Heart right ventricle (tissue), 16 donors: ENCODE results near the gene NMT2. TPM values are rescaled to one million over a fixed set of nuclear protein-coding genes. Genes with fewer than 3 reads are reported as not detected.
A peak's percentile ranks its signal among the peaks of the same experiment; 100 is the strongest.
"Not testable (repeated sequence)": the region's sequence is repeated elsewhere in the genome, so short reads cannot be mapped to it uniquely, and the experiment has no call there.

Experiments used
- ATAC-seq, 8 donors: fragments of 200-7000 bp; cut with Tn5 transposase; one replicate each; pipeline ENCODE4 v1.9.1; 2020; ENCODE audit warnings: mild to moderate bottlenecking in 8 of 8, moderate library complexity in 8 of 8, moderate number of reproducible peaks in 1 of 8
- DNase-seq, 2 donors: peaks; one replicate each; pipeline ENCODE4 v3.0.0-alpha.2; 2020
- H3K27ac ChIP-seq, 10 donors: fragments of 200-600 bp; sonication (generic) in 2 of 10; one replicate each; pipeline versions ENCODE4 v1.5.0 to v1.8.0; 2020 to 2022; ENCODE audit warnings: mild to moderate bottlenecking in 3 of 10
- H3K27me3 ChIP-seq, 7 donors: fragments of 200-600 bp; one replicate each; pipeline ENCODE4 v1.8.0; 2021 to 2022; ENCODE audit warnings: mild to moderate bottlenecking in 2 of 7
- H3K36me3 ChIP-seq, 9 donors: fragments of 200-600 bp; sonication (generic) in 1 of 9; one replicate each; pipeline versions ENCODE4 v1.5.0 to v1.8.0; 2020 to 2022; ENCODE audit warnings: mild to moderate bottlenecking in 2 of 9
- H3K4me1 ChIP-seq, 9 donors: fragments of 200-600 bp; sonication (generic) in 1 of 9; one replicate each; pipeline versions ENCODE4 v1.5.0 to v1.8.0; 2020 to 2022; ENCODE audit warnings: mild to moderate bottlenecking in 4 of 9
- H3K4me3 ChIP-seq, 10 donors: fragments of 200-600 bp; sonication (generic) in 2 of 10; one replicate each; pipeline versions ENCODE4 v1.5.0 to v1.8.0; 2020 to 2022; ENCODE audit warnings: mild to moderate bottlenecking in 7 of 10, moderate library complexity in 2 of 10
- H3K9me3 ChIP-seq, 11 donors: fragments of 200-600 bp in 10 of 11; sonication (generic) in 2 of 11; one replicate each; pipeline versions ENCODE4 v1.5.0 to v1.8.0; 2013 to 2022; ENCODE audit warnings: mild to moderate bottlenecking in 2 of 11, control low read depth in 1 of 11, moderate library complexity in 1 of 11
- WGBS, 2 donors: extraction: QIAGEN DNeasy Blood & Tissue Kit; methylation state at CpG; one replicate each; pipeline ENCODE4 v1.1.7; 2013; ENCODE audit warnings: inconsistent platforms in 1 of 2; 5-methylcytosine and 5-hydroxymethylcytosine counted together
- intact Hi-C, 10 donors: fragments of 100-400 bp; cut with DNase I; formaldehyde crosslinking; loops; one replicate each; pipeline versions ENCODE4 v1.11.1 to v1.14.2; 2022
- polyA plus RNA-seq, 2 donors: library from polyadenylated mRNA; stranded (reverse); fragments of 200-250 nt; gene quantifications; one replicate each; pipeline ENCODE4 v1.2.3, GENCODE V29; 2013
- total RNA-seq, 10 donors: library from RNA; stranded (reverse); fragmentation: NEBNext Ultra II Directional in 3 of 10; extraction: Animal tissue kit (Norgen Biotek cat#: 25700) in 3 of 10; gene quantifications; one replicate each; pipeline versions ENCODE4 v1.2.1 to v1.2.4, GENCODE V29; 2021 to 2023
- TF ChIP-seq, protein P1 (sequence below), 9 donors: fragments of 200-600 bp; sonication (generic) in 2 of 9; IDR thresholded peaks; one replicate each; pipeline versions ENCODE4 v1.5.0 to v1.8.0; 2021 to 2022; ENCODE audit warnings: antibody characterized with exemption in 9 of 9, mild to moderate bottlenecking in 5 of 9, moderate library complexity in 1 of 9
- donor health status: Arrhythmogenic right ventricular cardiomyopathy.
- donor health status: ischemic (EF 13 %, LVEDD 7.1; RV severe dilation, severe dysfunction).
- donor health status: healthy with polysubstance abuse.
- donor health status: DM: no; HTN: yes; CAD: no.
- donor health status: DM: no; HTN: no; CAD: no.
- donor health status: ischemic (EF 25% LVEDD 6.9; RV normal size, moderate dysfunction).
- donor health status: ischemic (EF 25% LVEDD 5.7; RV mildly dilated, moderate dysfunction).
- donor health status: healthy.
- donor health status: DM: yes; HTN: yes; CAD: no.
- donor health status: Ischemic cardiomyopathy.
- donor health status: ischemic (EF 35%, LVEDD 5.7; RV mildly dilated, moderate dysfunction).
- donor health status: nonischemic (EF 11% LVEDD 7.7; RV severe dilation, severe dysfunction).
- donor health status: DM: yes; HTN: yes; CAD: no.
- donor health status: PGD.
- donor health status: ischemic (EF 29% LVEDD 5.4; RV normal size, mild dysfunction).
- donor health status: nonischemic (EF 23%, LVEDD 6.1; RV moderate dilation, normal function).

The NMT2 gene
- total and polyA plus RNA-seq, 12 donors, result 6.1 to 14.5 (median 11.6) TPM

DNA sequence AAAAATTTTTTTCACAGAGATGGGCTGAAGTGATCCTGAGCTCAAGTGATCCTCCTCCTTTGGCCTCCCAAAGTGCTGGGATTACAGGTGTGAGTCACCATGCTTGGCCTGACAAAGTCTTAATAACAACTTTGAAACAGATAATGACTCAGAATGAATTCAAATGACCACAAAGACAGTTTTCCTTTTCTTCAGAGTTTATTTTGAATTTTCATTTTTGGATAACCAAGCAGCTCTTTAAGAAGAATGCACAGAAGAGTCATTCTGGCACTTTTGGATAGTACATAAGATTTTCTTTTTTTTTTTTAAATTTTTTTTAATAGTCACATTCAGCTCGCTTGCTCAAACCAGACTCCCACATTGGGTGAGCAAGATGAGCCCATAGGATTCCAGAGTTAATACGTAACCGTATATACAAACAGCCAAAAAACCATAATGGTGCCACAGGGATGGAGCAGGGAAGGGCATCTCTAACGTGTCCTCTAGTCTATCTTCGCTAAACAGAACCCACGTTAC, 43.0 kb upstream of the NMT2 start:
- DNase-seq (no peak), ATAC-seq (no peak)
- peaks cover 0 to 3% (median 0%) of the 10 kb centered on the region in 7 donors for H3K27me3 ChIP-seq
- no peaks in the 10 kb centered on the region for H3K9me3 ChIP-seq
- H3K27ac ChIP-seq, result no peak overlapping the region
- TF ChIP-seq, protein P1, sequence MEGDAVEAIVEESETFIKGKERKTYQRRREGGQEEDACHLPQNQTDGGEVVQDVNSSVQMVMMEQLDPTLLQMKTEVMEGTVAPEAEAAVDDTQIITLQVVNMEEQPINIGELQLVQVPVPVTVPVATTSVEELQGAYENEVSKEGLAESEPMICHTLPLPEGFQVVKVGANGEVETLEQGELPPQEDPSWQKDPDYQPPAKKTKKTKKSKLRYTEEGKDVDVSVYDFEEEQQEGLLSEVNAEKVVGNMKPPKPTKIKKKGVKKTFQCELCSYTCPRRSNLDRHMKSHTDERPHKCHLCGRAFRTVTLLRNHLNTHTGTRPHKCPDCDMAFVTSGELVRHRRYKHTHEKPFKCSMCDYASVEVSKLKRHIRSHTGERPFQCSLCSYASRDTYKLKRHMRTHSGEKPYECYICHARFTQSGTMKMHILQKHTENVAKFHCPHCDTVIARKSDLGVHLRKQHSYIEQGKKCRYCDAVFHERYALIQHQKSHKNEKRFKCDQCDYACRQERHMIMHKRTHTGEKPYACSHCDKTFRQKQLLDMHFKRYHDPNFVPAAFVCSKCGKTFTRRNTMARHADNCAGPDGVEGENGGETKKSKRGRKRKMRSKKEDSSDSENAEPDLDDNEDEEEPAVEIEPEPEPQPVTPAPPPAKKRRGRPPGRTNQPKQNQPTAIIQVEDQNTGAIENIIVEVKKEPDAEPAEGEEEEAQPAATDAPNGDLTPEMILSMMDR (IDR thresholded peaks at IDR 0.05), result no peak
- 80 to 85% methylated on average over 6 of the region's 6 CpGs for WGBS, 2 donors
- H3K36me3 ChIP-seq, result peaks cover 0 to 31% (median 0%) of the 10 kb centered on the region in 9 donors
- intact Hi-C loops, result loop anchor here in 9 of 10 donors (2.0 to 5.0 kb wide), 3 partner anchors 157 to 161 kb away; partner anchors contain the start of gene FAM171A1 (in 7 of the 9)
- peaks cover 0 to 15% (median 5%) of the 10 kb centered on the region in 9 donors for H3K4me1 ChIP-seq
- no peak overlapping the region for H3K4me3 ChIP-seq

DNA sequence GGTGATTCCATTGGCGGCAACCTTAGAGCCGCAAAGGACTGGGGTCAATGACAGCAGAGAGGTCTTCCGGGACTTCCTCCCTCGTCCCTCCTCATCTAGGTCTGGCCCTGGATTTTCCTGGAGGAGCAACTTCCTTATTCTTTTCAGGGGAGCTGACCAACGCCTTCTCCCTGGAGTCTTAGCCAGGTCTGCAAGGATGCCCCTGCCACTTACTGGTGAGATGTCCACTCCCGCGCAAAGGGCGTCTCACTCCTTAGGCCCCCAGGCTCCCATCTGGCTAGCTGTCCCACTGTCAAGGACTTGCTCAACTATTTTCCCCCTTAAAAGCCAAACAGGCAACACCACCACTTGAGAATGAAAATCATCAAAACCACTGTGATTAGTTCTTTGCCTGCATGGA, 42.0 kb upstream of the NMT2 start:
- no peaks in the 10 kb centered on the region for H3K9me3 ChIP-seq
- DNase-seq, result no peak
- WGBS, 2 donors, result 69 to 82% methylated on average over 8 of the region's 8 CpGs
- intact Hi-C loops, result loop anchor here in 9 of 10 donors (2.0 to 5.0 kb wide), 3 partner anchors 158 to 162 kb away; partner anchors contain the start of gene FAM171A1 (in 7 of the 9)
- H3K27ac ChIP-seq, result no peak overlapping the region
- H3K4me1 ChIP-seq, result peaks cover 0 to 15% (median 5%) of the 10 kb centered on the region in 9 donors
- peak in 3 of 8 donors; percentile 13 to 15 (median 15) for ATAC-seq
- peaks cover 0 to 31% (median 0%) of the 10 kb centered on the region in 9 donors for H3K36me3 ChIP-seq
- H3K4me3 ChIP-seq, result no peak overlapping the region
- peaks cover 0 to 3% (median 0%) of the 10 kb centered on the region in 7 donors for H3K27me3 ChIP-seq
- TF ChIP-seq, protein P1 (IDR thresholded peaks at IDR 0.05), result no peak

DNA sequence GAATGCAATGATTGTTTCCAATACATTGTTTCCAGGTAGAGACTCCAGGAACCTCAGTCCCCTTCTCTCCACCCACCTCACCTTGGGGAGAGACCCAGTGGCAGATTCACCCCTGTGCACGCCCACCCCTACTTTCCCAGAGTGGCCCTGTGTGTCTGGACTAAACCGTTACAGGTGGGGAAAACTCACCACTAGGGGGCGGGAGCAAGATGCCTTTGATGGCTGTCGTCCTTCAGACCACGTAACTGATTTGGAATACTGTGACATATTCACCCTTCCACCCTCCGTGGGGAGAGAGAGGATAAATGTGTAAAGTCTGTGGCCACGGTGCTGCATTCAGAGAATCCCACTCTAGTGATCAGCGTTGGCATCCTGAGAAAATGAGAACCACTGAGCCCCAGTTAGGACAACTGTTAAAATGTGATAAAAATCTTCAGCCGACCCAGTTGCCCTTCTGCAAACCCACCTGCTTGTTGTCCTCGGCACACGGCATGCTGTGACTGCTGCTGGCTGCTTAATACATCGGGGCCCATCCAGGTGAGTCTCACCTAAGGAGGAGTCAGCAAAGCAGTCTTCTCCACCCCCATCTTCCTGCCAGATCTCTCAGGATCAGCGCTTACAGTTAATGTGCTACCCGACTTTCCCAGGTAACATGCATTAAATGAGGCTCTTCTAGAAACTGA, 41.5 kb upstream of the NMT2 start:
- H3K9me3 ChIP-seq, result no peaks in the 10 kb centered on the region
- peak; percentile 81 to 94 (median 88) for ATAC-seq
- WGBS, 2 donors, result 24 to 25% methylated on average over 14 of the region's 14 CpGs
- H3K36me3 ChIP-seq, result peaks cover 0 to 31% (median 0%) of the 10 kb centered on the region in 9 donors
- DNase-seq, result peak; percentile 60 to 86
- TF ChIP-seq, protein P1 (IDR thresholded peaks at IDR 0.05), result peak; percentile 81 to 92 (median 88)
- no peak overlapping the region for H3K4me3 ChIP-seq
- H3K4me1 ChIP-seq, result peaks cover 0 to 15% (median 5%) of the 10 kb centered on the region in 9 donors
- intact Hi-C loops, result loop anchor here in 9 of 10 donors (2.0 to 5.0 kb wide), 3 partner anchors 159 to 162 kb away; partner anchors contain the start of gene FAM171A1 (in 7 of the 9)
- H3K27me3 ChIP-seq, result peaks cover 0 to 3% (median 0%) of the 10 kb centered on the region in 7 donors
- no peak overlapping the region for H3K27ac ChIP-seq

DNA sequence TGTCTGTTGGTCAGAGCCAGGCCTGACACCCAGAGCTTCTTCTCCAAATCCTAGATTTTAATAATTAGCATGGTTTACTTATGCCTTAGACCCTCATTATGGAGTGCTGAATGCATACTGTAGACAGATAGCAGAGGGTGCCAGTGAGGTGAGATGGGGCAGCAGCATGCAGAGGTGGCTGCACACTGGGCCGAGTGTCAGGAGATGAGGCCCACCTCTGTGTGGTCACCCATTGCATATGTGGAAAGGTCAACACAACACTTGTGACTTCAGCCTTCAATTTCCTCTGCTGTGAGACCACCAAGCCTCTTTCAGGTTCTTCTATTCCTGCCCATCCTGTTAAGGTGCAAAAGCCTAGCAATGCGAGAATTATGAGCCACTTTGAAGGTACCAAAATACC, 39.7 kb upstream of the NMT2 start:
- Histone ChIP-seq H3K27me3 (peaks cover 0 to 3% (median 0%) of the 10 kb centered on the region in 7 donors), H3K27ac (peak overlapping the region in 1 of 10 donors; percentile 57), H3K36me3 (peaks cover 0 to 18% (median 0%) of the 10 kb centered on the region in 9 donors), H3K4me1 (peaks cover 0 to 15% (median 5%) of the 10 kb centered on the region in 9 donors), H3K4me3 (no peak overlapping the region), H3K9me3 (no peaks in the 10 kb centered on the region)
- no peak for DNase-seq
- 91 to 97% methylated on average over 2 of the region's 2 CpGs for WGBS, 2 donors
- TF ChIP-seq, protein P1 (IDR thresholded peaks at IDR 0.05), result no peak
- intact Hi-C loops, result no loop called here
- no peak for ATAC-seq

DNA sequence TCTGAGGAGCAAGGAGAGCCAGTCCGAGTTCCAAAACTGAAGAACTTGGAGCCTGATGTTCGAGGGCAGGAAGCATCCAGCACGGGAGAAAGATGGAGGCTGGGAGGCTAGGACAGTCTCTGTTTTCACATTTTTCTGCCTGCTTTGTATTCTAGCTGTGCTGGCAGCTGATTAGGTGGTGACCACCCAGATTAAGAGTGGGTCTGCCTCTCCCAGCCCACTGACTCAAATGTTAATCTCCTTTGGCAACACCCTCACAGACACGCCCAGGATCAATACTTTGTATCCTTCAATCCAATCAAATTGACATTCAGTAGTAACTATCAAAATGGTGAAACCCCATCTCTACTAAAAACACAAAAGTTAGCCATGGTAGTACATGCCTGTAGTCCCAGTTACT, 38.9 kb upstream of the NMT2 start:
- ATAC-seq, H3K27me3 ChIP-seq, DNase-seq, H3K9me3 ChIP-seq, intact Hi-C loops, H3K4me3 ChIP-seq: not testable (repeated sequence)
- peaks cover 0 to 12% (median 0%) of the 10 kb centered on the region in 9 donors for H3K36me3 ChIP-seq
- H3K4me1 ChIP-seq, result peaks cover 0 to 21% (median 5%) of the 10 kb centered on the region in 9 donors
- WGBS, 2 donors, result 94 to 96% methylated on average over 4 of the region's 4 CpGs
- peak overlapping the region in 1 of 10 donors; percentile 57 for H3K27ac ChIP-seq
